Measurements from ENCODE around the gene FAM222A.

DNA sequence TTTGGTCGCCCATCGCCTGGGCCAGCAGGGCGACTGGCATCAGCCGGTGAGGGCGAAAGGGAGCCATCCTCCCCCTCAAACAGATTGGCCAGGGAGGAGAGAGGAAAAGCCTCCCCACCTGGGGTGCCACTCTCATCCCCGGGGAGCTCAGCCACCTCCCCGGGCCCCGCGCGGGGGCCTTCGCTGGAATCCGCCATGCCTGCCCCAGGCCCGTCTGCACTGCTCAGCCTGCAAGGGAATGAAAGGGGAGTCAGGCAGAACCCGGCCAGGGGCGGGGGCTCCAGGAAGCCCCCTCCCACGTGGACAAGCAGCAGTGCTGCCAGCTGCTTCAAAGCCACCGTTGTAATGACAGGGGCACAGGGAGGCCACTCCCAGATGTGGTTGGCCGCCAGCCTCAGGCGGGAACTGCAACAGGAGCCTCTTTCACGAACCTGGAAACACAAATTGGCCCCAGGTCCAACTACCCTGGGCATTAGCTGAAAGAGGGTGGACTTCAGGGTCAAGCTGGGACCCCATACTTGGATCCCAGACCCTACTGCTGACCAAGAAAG is 101.0 kb downstream of the FAM222A start:
- TF ChIP-seq, protein P1, sequence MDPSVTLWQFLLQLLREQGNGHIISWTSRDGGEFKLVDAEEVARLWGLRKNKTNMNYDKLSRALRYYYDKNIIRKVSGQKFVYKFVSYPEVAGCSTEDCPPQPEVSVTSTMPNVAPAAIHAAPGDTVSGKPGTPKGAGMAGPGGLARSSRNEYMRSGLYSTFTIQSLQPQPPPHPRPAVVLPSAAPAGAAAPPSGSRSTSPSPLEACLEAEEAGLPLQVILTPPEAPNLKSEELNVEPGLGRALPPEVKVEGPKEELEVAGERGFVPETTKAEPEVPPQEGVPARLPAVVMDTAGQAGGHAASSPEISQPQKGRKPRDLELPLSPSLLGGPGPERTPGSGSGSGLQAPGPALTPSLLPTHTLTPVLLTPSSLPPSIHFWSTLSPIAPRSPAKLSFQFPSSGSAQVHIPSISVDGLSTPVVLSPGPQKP (IDR thresholded peaks at IDR 0.05; ENCODE audit: borderline replicate concordance, low read depth, low read length): no peak
- TF ChIP-seq, protein P2, sequence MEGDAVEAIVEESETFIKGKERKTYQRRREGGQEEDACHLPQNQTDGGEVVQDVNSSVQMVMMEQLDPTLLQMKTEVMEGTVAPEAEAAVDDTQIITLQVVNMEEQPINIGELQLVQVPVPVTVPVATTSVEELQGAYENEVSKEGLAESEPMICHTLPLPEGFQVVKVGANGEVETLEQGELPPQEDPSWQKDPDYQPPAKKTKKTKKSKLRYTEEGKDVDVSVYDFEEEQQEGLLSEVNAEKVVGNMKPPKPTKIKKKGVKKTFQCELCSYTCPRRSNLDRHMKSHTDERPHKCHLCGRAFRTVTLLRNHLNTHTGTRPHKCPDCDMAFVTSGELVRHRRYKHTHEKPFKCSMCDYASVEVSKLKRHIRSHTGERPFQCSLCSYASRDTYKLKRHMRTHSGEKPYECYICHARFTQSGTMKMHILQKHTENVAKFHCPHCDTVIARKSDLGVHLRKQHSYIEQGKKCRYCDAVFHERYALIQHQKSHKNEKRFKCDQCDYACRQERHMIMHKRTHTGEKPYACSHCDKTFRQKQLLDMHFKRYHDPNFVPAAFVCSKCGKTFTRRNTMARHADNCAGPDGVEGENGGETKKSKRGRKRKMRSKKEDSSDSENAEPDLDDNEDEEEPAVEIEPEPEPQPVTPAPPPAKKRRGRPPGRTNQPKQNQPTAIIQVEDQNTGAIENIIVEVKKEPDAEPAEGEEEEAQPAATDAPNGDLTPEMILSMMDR (conservative IDR thresholded peaks at IDR 0.05; ENCODE audit: low read depth, low read length): no peak
